ENCODE data around the gene RTP2. TPM values are rescaled to one million over a fixed set of nuclear protein-coding genes. Genes with fewer than 3 reads are reported as not detected.

RTP2 gene
- total RNA-seq, 1 donor from 2014 or later, result not detected

DNA sequence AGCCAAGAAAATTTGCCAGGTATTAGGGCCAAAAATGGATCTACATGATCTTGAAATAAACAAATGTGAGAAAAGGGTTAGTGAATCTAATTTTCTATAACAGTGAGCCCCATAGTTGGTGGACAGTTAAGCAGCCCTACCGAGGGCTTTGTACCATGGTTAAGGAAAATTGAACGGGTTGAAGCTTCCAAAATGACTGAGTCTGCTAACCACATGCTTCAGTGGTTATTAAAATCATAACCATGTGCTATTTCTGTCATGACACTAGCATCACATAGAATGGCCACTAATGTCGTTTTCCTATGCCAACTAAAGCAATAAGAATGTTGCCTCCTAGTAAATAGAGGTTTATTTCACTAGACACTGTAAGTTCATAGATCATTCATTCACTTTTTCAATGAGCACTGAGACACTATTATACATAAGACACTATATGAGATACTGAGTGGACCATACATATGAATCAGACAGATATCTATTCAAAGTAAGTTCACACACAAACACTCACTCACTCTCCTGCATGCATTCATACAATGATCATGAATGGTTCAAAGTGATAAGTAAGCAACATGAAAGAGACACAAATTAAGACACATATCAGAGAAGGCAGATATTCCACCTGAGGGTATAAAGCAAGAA, 36.5 kb downstream of the RTP2 start:
- intact Hi-C loops (cut with DNase I), result no loop called here
- H3K36me3 ChIP-seq, result no peaks in the 10 kb centered on the region
- no peak overlapping the region for H3K4me3 ChIP-seq
- H3K4me1 ChIP-seq, result no peaks in the 10 kb centered on the region
- H3K9me3 ChIP-seq, result no peaks in the 10 kb centered on the region
- DNase-seq (ENCODE audit: extremely low spot score in 2 of 2), result no peak
- no peak overlapping the region for H3K27ac ChIP-seq
- TF ChIP-seq POLR2A (IDR thresholded peaks at IDR 0.05) (no peak), POLR2AphosphoS5 (IDR thresholded peaks at IDR 0.05; ENCODE audit: insufficient read depth in 1 of 2, low read depth in 1 of 2) (no peak), CTCF (IDR thresholded peaks at IDR 0.05) (no peak)
- H3K27me3 ChIP-seq, result no peaks in the 10 kb centered on the region

GRCh38 chr3:187665010-187665409, 37.3 kb downstream of the RTP2 start:
- intact Hi-C loops (cut with DNase I), result no loop called here
- no peaks in the 10 kb centered on the region for H3K36me3 ChIP-seq
- H3K9me3 ChIP-seq, result no peaks in the 10 kb centered on the region
- no peak overlapping the region for H3K4me3 ChIP-seq
- no peak for DNase-seq (ENCODE audit: extremely low spot score in 2 of 2)
- H3K27me3 ChIP-seq, result no peaks in the 10 kb centered on the region
- H3K27ac ChIP-seq, result no peak overlapping the region
- no peaks in the 10 kb centered on the region for H3K4me1 ChIP-seq
- TF ChIP-seq CTCF (IDR thresholded peaks at IDR 0.05), result no peak
- TF ChIP-seq POLR2A (IDR thresholded peaks at IDR 0.05), result no peak
- no peak for TF ChIP-seq POLR2AphosphoS5 (IDR thresholded peaks at IDR 0.05; ENCODE audit: insufficient read depth in 1 of 2, low read depth in 1 of 2)

DNA sequence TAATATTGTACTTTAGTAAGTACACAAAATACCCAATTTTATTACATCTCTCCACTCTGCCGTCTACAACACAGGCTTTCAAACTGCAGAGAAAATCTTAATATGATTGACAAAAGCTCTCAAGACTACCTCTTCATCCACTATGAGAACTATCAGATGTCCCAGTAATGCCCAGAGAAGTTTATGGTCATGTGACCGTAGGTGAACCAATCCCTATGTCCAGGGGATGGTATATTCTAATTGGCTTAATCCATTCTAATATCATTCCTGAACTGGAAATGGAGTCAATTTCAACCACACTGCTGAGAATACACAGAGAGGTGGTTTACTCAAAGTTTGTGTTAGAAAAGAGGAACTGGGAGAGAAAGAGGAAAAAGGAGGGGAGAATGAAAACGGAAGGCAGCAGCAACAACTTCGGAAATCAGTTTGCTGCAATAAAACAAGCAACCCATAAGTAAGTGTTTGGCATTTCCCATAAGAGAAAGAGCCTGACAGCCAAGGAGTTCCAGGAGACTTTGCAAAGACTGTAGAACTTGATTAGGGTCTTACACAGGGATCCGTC, 39.4 kb downstream of the RTP2 start:
- Histone ChIP-seq H3K4me1 (no peaks in the 10 kb centered on the region), H3K36me3 (no peaks in the 10 kb centered on the region), H3K9me3 (no peaks in the 10 kb centered on the region), H3K27ac (no peak overlapping the region), H3K27me3 (no peaks in the 10 kb centered on the region), H3K4me3 (no peak overlapping the region)
- no peak for DNase-seq (ENCODE audit: extremely low spot score in 2 of 2)
- TF ChIP-seq POLR2A (IDR thresholded peaks at IDR 0.05) (no peak), POLR2AphosphoS5 (IDR thresholded peaks at IDR 0.05; ENCODE audit: insufficient read depth in 1 of 2, low read depth in 1 of 2) (no peak), CTCF (IDR thresholded peaks at IDR 0.05) (no peak)
- intact Hi-C loops (cut with DNase I), result no loop called here

- no peak for DNase-seq (ENCODE audit: extremely low spot score in 2 of 2)
- Histone ChIP-seq H3K27me3 (no peaks in the 10 kb centered on the region), H3K4me1 (no peaks in the 10 kb centered on the region), H3K9me3 (no peaks in the 10 kb centered on the region), H3K4me3 (no peak overlapping the region), H3K27ac (no peak overlapping the region), H3K36me3 (no peaks in the 10 kb centered on the region)
- intact Hi-C loops (cut with DNase I), result no loop called here
- TF ChIP-seq CTCF (IDR thresholded peaks at IDR 0.05) (no peak), POLR2AphosphoS5 (IDR thresholded peaks at IDR 0.05; ENCODE audit: insufficient read depth in 1 of 2, low read depth in 1 of 2) (no peak), POLR2A (IDR thresholded peaks at IDR 0.05) (no peak)
Measured at GRCh38 chr3:187661267-187661666, 41.1 kb downstream of the RTP2 start.

- DNase-seq (ENCODE audit: extremely low spot score in 2 of 2), result no peak
- H3K4me1 ChIP-seq, result no peaks in the 10 kb centered on the region
- TF ChIP-seq POLR2AphosphoS5 (IDR thresholded peaks at IDR 0.05; ENCODE audit: insufficient read depth in 1 of 2, low read depth in 1 of 2) (no peak), POLR2A (IDR thresholded peaks at IDR 0.05) (no peak), CTCF (IDR thresholded peaks at IDR 0.05) (no peak)
- H3K27ac ChIP-seq, result no peak overlapping the region
- H3K9me3 ChIP-seq, result no peaks in the 10 kb centered on the region
- H3K4me3 ChIP-seq, result no peak overlapping the region
- intact Hi-C loops (cut with DNase I), result no loop called here
- H3K36me3 ChIP-seq, result no peaks in the 10 kb centered on the region
- H3K27me3 ChIP-seq, result no peaks in the 10 kb centered on the region
Measured at GRCh38 chr3:187651282-187651681, 51.1 kb downstream of the RTP2 start.
